Measurements from ENCODE around the gene SRPK2.

- TF ChIP-seq, protein P1, sequence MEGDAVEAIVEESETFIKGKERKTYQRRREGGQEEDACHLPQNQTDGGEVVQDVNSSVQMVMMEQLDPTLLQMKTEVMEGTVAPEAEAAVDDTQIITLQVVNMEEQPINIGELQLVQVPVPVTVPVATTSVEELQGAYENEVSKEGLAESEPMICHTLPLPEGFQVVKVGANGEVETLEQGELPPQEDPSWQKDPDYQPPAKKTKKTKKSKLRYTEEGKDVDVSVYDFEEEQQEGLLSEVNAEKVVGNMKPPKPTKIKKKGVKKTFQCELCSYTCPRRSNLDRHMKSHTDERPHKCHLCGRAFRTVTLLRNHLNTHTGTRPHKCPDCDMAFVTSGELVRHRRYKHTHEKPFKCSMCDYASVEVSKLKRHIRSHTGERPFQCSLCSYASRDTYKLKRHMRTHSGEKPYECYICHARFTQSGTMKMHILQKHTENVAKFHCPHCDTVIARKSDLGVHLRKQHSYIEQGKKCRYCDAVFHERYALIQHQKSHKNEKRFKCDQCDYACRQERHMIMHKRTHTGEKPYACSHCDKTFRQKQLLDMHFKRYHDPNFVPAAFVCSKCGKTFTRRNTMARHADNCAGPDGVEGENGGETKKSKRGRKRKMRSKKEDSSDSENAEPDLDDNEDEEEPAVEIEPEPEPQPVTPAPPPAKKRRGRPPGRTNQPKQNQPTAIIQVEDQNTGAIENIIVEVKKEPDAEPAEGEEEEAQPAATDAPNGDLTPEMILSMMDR (IDR thresholded peaks at IDR 0.05) = no peak
- no peak for TF ChIP-seq EP300 (IDR thresholded peaks at IDR 0.05)
- TF ChIP-seq POLR2AphosphoS5 (IDR thresholded peaks at IDR 0.05) = no peak
These were observed 14.4 kb upstream of the SRPK2 start for GRCh38 chr7:105403128-105403527.
